Body of pancreas (tissue), 4 donors: ENCODE data around the gene CLEC17A.
"Not testable (repeated sequence)": the region's sequence is repeated elsewhere in the genome, so short reads cannot be mapped to it uniquely, and the experiment has no call there.

Source experiments
- POLR2A ChIP-seq, 3 donors: fragments of 450-650 bp; IDR thresholded peaks; one replicate each; pipeline ENCODE4 v1.6.1; 2016; ENCODE audit warnings: antibody characterized with exemption in 3 of 3, mild to moderate bottlenecking in 2 of 3
- TF ChIP-seq, protein P1 (sequence below), 7 experiments: fragments of 450-650 bp in 4 of 7; fragments of 200-600 bp in 3 of 7; sonication (generic) in 3 of 7; IDR thresholded peaks; one replicate each; pipeline ENCODE4 v1.5.1; 2016 to 2019; ENCODE audit warnings: antibody characterized with exemption in 7 of 7

DNA sequence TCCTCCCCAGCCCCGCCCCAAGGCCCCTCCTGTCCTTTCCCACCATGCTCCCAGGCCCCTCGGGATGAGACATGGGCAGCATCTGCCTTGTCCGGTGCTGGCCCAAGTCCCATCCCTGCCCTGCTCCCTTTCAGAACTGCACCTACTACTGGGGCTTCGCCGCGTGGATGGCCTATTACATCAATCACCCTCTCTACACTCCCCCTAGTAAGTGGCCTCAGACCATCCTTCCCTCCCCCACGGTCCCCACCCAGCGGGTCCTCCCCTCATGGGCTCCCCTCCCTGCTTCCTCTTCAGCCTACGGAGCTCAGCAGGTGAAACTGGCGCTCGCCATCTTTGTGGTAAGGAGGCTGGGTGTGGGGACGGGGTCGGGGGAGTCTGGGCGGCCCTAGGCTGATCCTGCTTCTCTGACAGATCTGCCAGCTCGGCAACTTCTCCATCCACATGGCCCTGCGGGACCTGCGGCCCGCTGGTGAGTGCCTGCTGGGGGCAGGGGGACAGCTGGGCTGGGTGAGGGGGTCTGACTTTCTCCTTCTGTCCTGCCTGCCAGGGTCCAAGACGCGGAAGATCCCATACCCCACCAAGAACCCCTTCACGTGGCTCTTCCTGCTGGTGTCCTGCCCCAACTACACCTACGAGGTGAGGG lies 18.1 kb upstream of the CLEC17A start:
- not testable (repeated sequence) for TF ChIP-seq POLR2A (IDR thresholded peaks at IDR 0.05)
- TF ChIP-seq, protein P1, sequence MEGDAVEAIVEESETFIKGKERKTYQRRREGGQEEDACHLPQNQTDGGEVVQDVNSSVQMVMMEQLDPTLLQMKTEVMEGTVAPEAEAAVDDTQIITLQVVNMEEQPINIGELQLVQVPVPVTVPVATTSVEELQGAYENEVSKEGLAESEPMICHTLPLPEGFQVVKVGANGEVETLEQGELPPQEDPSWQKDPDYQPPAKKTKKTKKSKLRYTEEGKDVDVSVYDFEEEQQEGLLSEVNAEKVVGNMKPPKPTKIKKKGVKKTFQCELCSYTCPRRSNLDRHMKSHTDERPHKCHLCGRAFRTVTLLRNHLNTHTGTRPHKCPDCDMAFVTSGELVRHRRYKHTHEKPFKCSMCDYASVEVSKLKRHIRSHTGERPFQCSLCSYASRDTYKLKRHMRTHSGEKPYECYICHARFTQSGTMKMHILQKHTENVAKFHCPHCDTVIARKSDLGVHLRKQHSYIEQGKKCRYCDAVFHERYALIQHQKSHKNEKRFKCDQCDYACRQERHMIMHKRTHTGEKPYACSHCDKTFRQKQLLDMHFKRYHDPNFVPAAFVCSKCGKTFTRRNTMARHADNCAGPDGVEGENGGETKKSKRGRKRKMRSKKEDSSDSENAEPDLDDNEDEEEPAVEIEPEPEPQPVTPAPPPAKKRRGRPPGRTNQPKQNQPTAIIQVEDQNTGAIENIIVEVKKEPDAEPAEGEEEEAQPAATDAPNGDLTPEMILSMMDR (IDR thresholded peaks at IDR 0.05), result not testable (repeated sequence)
